ENCODE measurements around the gene STAT4. TPM values are rescaled to one million over a fixed set of nuclear protein-coding genes. Genes with fewer than 3 reads are reported as not detected.
A peak's percentile ranks its signal among the peaks of the same experiment; 100 is the strongest.

The STAT4 gene
- total RNA-seq, 1 experiment from 2014 or later, result 0.44 TPM

GRCh38 chr2:191013932-191014652, 136.7 kb downstream of the STAT4 start, which contains the start of gene STAT1 (continued):
- no peak for TF ChIP-seq ZNF317 (CRISPR knock-in tag; IDR thresholded peaks at IDR 0.05; ENCODE audit: borderline replicate concordance, low read depth)
- TF ChIP-seq, protein P1, sequence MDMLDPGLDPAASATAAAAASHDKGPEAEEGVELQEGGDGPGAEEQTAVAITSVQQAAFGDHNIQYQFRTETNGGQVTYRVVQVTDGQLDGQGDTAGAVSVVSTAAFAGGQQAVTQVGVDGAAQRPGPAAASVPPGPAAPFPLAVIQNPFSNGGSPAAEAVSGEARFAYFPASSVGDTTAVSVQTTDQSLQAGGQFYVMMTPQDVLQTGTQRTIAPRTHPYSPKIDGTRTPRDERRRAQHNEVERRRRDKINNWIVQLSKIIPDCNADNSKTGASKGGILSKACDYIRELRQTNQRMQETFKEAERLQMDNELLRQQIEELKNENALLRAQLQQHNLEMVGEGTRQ (CRISPR knock-in tag; IDR thresholded peaks at IDR 0.05), result peak; percentile 70
- no peak for TF ChIP-seq RORB (CRISPR knock-in tag; IDR thresholded peaks at IDR 0.05)
- 0 out of 2 replicates have a peak, but pooled peaks have one; percentile 67 for TF ChIP-seq ZNF232 (CRISPR knock-in tag; IDR thresholded peaks at IDR 0.05)
- TF ChIP-seq CBFB (CRISPR knock-in tag; IDR thresholded peaks at IDR 0.05; ENCODE audit: low read depth), result no peak
- no peak for TF ChIP-seq IRF2 (CRISPR knock-in tag; IDR thresholded peaks at IDR 0.05; ENCODE audit: borderline replicate concordance, low read depth)
- peak; percentile 83; the same call in 1 of the 2 replicates for TF ChIP-seq HMGXB4 (CRISPR knock-in tag; IDR thresholded peaks at IDR 0.05)
- TF ChIP-seq SP1 (CRISPR knock-in tag; conservative IDR thresholded peaks at IDR 0.05), result peak; percentile 99
- TF ChIP-seq ESRRA (CRISPR knock-in tag; IDR thresholded peaks at IDR 0.05; ENCODE audit: borderline replicate concordance), result peak; percentile 73
- TF ChIP-seq, protein P2, sequence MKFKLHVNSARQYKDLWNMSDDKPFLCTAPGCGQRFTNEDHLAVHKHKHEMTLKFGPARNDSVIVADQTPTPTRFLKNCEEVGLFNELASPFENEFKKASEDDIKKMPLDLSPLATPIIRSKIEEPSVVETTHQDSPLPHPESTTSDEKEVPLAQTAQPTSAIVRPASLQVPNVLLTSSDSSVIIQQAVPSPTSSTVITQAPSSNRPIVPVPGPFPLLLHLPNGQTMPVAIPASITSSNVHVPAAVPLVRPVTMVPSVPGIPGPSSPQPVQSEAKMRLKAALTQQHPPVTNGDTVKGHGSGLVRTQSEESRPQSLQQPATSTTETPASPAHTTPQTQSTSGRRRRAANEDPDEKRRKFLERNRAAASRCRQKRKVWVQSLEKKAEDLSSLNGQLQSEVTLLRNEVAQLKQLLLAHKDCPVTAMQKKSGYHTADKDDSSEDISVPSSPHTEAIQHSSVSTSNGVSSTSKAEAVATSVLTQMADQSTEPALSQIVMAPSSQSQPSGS (CRISPR knock-in tag; IDR thresholded peaks at IDR 0.05; ENCODE audit: borderline replicate concordance, low read depth), result no peak
- TF ChIP-seq ZNF263 (CRISPR knock-in tag; IDR thresholded peaks at IDR 0.05; ENCODE audit: low read depth), result no peak
- TF ChIP-seq KAT7 (CRISPR knock-in tag; IDR thresholded peaks at IDR 0.05; ENCODE audit: borderline replicate concordance), result 0 out of 2 replicates have a peak, but pooled peaks have one; percentile 85
- no peak for TF ChIP-seq NFATC4 (CRISPR knock-in tag; IDR thresholded peaks at IDR 0.05)

- Mint-ChIP-seq H3K36me3 (peaks cover 8% of the 10 kb centered on the region), H3K4me1 (no peaks in the 10 kb centered on the region), H3K27me3 (ENCODE audit: low read depth) (peaks cover 5% of the 10 kb centered on the region; the same call in 1 of the 2 replicates), H3K27ac (no peak overlapping the region), H3K9me3 (no peaks in the 10 kb centered on the region; the same call in 1 of the 2 replicates), H3K4me3 (no peak overlapping the region)
- no peak for TF ChIP-seq OVOL2 (CRISPR knock-in tag; IDR thresholded peaks at IDR 0.05; ENCODE audit: borderline replicate concordance)
- TF ChIP-seq ZNF121 (CRISPR knock-in tag; IDR thresholded peaks at IDR 0.05), result peak; percentile 97; the same call in 1 of the 2 replicates
- no peak for ATAC-seq
- POLR2A ChIA-PET, result no interaction called here
- CTCF ChIA-PET, result interaction anchor here (1.0 to 1.3 kb wide), 2 partner anchors 28 to 136 kb away, joined by 3 read pairs; no protein-coding TSS in a partner anchor
- DNase-seq (ENCODE audit: low spot score), result no peak
These were observed 137.2 kb downstream of the STAT4 start for GRCh38 chr2:191013682-191013931.

DNA sequence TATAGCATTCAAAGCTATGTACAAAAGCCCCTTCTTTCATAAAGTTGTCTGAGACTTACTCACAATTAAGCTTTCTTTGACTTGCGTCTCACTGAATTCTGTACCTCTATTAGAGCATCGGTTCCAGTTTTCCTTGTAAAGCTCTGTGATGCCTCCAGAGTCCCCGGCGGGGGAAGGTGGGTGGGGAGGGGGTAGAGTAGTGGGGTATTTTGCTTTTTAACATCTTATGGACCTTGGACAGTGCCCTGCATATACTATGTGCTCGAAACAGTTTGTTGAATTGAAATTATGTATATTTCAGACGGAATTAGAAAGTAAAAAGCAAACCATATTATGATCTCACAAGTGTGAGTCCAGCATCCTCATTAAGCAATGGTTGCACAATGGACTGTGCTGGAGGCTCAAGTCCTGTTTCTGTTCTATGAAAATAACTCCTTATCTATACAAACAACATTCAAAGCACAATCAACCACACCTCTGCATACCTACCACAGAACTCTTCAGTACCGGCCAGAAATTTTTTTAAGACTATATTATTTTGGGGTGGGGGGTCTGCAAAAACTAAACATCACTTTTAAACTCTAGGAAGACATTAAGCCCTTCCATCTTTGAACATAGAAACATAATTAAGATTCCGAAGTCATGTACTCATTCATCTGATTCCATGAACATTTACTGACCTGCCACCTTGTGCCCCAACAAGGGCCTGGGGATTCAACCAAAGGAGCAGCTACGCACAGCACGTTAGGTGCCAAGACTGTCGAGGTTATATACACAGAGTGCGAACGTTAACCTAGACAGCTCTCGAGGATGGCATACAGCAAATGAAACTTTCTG, 137.7 kb downstream of the STAT4 start:
- Mint-ChIP-seq H3K4me3 (no peak overlapping the region), H3K4me1 (no peaks in the 10 kb centered on the region), H3K27ac (no peak overlapping the region), H3K36me3 (peaks cover 13% of the 10 kb centered on the region), H3K27me3 (ENCODE audit: low read depth) (no peaks in the 10 kb centered on the region; the same call in 1 of the 2 replicates), H3K9me3 (no peaks in the 10 kb centered on the region; the same call in 1 of the 2 replicates)
- no peak for TF ChIP-seq ZNF138 (CRISPR knock-in tag; conservative IDR thresholded peaks at IDR 0.05)
- no peak for TF ChIP-seq RORB (CRISPR knock-in tag; IDR thresholded peaks at IDR 0.05)
- TF ChIP-seq KAT7 (CRISPR knock-in tag; IDR thresholded peaks at IDR 0.05; ENCODE audit: borderline replicate concordance), result no peak
- no peak for TF ChIP-seq NFATC4 (CRISPR knock-in tag; IDR thresholded peaks at IDR 0.05)
- TF ChIP-seq ZBTB21 (CRISPR knock-in tag; IDR thresholded peaks at IDR 0.05; ENCODE audit: borderline replicate concordance), result no peak
- no peak for TF ChIP-seq ATF1 (CRISPR knock-in tag; IDR thresholded peaks at IDR 0.05)
- TF ChIP-seq, protein P3, sequence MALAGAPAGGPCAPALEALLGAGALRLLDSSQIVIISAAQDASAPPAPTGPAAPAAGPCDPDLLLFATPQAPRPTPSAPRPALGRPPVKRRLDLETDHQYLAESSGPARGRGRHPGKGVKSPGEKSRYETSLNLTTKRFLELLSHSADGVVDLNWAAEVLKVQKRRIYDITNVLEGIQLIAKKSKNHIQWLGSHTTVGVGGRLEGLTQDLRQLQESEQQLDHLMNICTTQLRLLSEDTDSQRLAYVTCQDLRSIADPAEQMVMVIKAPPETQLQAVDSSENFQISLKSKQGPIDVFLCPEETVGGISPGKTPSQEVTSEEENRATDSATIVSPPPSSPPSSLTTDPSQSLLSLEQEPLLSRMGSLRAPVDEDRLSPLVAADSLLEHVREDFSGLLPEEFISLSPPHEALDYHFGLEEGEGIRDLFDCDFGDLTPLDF (CRISPR knock-in tag; IDR thresholded peaks at IDR 0.05), result no peak
- no peak for TF ChIP-seq CDX4 (CRISPR knock-in tag; IDR thresholded peaks at IDR 0.05; ENCODE audit: borderline replicate concordance)
- TF ChIP-seq, protein P4, sequence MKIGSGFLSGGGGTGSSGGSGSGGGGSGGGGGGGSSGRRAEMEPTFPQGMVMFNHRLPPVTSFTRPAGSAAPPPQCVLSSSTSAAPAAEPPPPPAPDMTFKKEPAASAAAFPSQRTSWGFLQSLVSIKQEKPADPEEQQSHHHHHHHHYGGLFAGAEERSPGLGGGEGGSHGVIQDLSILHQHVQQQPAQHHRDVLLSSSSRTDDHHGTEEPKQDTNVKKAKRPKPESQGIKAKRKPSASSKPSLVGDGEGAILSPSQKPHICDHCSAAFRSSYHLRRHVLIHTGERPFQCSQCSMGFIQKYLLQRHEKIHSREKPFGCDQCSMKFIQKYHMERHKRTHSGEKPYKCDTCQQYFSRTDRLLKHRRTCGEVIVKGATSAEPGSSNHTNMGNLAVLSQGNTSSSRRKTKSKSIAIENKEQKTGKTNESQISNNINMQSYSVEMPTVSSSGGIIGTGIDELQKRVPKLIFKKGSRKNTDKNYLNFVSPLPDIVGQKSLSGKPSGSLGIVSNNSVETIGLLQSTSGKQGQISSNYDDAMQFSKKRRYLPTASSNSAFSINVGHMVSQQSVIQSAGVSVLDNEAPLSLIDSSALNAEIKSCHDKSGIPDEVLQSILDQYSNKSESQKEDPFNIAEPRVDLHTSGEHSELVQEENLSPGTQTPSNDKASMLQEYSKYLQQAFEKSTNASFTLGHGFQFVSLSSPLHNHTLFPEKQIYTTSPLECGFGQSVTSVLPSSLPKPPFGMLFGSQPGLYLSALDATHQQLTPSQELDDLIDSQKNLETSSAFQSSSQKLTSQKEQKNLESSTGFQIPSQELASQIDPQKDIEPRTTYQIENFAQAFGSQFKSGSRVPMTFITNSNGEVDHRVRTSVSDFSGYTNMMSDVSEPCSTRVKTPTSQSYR (CRISPR knock-in tag; IDR thresholded peaks at IDR 0.05), result no peak
- POLR2A ChIA-PET, result no interaction called here
- CTCF ChIA-PET, result interaction anchor here (0.9 to 1.3 kb wide), 3 partner anchors 29 to 137 kb away, joined by 3 read pairs; no protein-coding TSS in a partner anchor
- DNase-seq (ENCODE audit: low spot score) (no peak), ATAC-seq (no peak)
